NOMO-1 treated with DMSO at 0.1 percent for 48 hours (cell line): ENCODE data around the gene CLCN7.
A peak's percentile ranks its signal among the peaks of the same experiment; 100 is the strongest.

Experiments used
- DNase-seq: peaks from one replicate; lab custom pipeline; 2025; ENCODE audit not compliant: unreplicated experiment; lab: John Stamatoyannopoulos, UW

CLCN7 gene, protein sequence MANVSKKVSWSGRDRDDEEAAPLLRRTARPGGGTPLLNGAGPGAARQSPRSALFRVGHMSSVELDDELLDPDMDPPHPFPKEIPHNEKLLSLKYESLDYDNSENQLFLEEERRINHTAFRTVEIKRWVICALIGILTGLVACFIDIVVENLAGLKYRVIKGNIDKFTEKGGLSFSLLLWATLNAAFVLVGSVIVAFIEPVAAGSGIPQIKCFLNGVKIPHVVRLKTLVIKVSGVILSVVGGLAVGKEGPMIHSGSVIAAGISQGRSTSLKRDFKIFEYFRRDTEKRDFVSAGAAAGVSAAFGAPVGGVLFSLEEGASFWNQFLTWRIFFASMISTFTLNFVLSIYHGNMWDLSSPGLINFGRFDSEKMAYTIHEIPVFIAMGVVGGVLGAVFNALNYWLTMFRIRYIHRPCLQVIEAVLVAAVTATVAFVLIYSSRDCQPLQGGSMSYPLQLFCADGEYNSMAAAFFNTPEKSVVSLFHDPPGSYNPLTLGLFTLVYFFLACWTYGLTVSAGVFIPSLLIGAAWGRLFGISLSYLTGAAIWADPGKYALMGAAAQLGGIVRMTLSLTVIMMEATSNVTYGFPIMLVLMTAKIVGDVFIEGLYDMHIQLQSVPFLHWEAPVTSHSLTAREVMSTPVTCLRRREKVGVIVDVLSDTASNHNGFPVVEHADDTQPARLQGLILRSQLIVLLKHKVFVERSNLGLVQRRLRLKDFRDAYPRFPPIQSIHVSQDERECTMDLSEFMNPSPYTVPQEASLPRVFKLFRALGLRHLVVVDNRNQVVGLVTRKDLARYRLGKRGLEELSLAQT

GRCh38 chr16:1474796-1475551 is at the start of gene CLCN7:
TSS of gene CLCN7 (minus strand) at chr16:1475028. CDS start at chr16:1474974, 54 bp downstream.
- peak; percentile 79 for DNase-seq

- no peak for DNase-seq
Measured at GRCh38 chr16:1524366-1524765, 49.5 kb upstream of the CLCN7 start.

DNA sequence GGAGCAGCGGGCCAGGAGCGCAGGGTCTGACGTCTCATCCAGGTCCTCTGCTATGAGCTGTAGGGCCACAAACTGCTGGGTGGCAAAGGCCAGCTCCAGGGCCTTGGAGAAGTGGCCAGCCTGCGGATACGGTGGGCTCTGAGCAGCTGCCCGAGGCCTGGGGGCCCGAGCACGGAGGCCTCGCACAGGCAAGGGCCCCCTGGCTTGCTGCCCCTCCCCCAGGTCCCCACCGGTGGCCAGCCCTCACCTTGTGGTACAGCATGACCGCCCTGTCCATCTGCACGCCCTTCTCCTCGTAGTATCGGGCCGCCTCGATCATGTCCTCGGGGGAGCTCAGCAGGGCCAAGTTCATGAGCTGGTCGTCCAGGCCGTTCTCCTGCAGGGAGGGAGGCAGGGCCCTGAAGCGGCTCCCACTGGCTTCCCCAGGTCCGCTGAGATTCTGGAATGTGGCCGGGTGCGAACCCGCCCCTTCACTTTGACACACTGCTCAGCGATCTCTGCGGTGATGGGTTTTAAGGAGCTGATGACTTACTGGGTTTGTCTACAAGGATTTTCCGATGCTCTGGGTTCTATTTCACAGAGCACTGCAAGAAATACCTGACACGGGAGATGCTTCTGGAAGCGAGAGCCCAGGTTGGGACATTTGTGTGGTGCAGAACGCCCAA is 48.9 kb upstream of the CLCN7 start:
- DNase-seq: no peak

- no peak for DNase-seq
Measured at GRCh38 chr16:1520461-1520860, 45.6 kb upstream of the CLCN7 start.

DNA sequence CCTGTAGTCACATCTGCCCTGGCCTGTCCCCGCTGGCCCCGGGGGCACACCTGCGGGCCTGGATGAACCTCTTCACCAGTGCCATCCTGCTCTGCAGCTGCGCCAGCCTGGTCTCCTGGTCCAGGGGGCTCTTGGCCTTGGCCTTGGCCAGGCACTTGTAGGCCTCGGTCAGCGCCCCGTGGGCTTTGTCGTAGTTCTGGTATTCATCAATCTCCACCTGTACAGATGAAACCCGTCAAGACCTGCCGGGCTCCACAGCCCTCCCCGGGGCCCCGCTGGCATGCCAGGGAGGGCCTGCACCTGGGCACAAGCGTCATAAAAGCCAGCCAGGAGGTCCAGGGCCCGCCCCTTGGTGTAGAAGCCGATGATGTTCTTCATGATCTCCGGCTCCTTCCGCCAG is 45.0 kb upstream of the CLCN7 start:
- no peak for DNase-seq

- DNase-seq: no peak
Measured at GRCh38 chr16:1518626-1519135, 43.9 kb upstream of the CLCN7 start.

DNA sequence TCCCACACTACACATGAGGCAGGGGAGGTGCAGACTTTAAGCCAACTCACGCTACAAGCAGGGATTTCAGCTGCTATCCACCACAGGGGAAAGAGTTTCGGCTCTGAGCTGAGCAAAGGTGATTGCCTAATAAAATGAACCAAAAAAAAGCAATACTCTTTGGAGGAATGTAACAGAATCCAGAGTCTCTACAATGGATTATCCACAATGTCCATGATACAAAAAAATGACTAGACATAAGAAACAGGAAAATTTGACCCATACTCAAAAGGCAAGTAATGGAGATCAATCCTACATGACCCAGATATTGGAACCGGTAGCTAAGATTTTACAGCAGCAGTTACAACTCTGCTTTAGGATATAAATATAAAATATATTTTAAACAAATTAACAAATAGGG is 39.7 kb upstream of the CLCN7 start:
- DNase-seq: no peak

- DNase-seq: no peak
Measured at GRCh38 chr16:1512774-1513173, 37.9 kb upstream of the CLCN7 start.

DNA sequence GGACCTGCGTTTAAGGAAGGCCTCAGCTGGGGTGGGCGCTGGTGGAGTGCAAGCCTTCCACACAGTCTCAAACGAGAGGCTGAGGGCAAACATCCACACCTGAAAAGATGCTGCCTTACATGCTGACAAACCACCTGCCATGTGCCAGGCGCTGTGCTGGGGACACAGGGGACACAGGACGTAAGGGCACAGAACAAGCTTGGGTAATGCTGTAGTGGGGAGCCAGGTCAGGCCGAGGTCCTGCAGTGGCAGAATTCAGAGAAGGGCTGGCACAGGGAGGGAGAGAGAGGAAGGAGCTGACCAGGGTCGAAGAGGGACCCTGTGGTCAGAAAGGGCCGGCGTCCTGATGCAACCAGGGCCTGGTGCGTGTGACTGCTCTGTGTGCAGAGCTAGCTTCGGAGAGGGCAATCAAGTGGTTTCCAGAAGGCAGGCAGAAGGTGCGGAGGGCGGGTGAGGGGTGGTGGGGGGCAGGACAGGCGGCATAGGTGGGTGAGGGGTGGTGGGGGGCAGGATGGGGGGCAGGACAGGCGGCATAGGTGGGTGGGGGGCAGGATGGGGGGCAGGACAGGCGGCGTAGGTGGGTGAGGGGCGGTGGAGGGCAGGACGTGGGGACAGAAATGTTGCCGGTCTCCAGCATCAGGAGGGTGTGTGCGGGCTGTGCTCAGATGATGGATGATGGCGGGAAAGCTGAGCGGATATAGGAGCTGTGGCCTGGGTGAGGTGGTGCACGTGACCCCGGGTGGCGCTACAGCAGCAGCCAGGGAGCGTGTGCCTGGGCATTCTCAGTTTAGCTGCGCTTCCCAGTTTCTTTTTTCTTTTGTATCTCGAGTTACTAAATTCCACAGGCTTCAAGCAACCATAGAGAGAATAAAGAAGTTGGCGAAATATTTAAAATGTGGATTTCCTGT is 37.1 kb upstream of the CLCN7 start:
- no peak for DNase-seq

DNA sequence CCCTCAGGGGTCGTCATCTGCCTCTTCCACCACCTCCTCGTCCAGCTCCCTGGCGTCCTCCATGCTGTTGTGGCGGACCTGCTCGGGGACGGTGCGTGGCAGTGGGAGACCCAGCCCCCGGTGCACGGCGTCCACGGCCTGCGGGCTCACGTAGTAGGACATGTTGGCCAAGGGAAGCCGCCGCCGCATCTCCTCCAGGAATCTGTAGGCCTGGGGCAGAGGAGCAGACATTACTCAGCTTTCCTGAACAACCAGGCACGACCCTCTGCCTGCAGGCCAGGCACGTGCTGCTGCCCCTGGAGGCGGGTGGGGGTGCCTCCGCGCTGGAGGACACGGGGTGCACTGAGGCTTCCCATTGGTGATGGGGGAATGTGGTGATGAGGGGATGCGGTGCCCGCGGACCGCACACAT is 36.1 kb upstream of the CLCN7 start:
- DNase-seq: no peak

DNA sequence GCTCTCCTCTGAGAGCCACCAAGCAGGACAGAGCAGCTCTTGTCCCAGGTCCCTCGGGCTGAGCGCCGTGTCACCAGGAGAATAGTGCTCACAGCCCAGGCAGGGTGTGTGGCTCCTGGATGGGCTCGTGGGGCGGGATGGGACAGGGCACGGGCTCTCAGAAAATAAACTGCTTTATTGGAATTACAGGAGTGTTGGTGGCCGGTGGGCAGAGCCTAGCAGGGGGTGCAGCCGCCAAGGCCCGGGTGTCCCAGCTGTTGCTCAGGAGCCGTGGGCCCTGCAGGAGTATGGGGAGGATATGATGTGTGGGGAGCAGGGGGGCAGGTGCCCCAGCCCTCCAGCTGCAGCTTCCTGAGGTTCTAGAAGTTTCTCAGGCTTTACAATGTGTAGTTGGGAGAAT is 35.4 kb upstream of the CLCN7 start:
- no peak for DNase-seq

DNA sequence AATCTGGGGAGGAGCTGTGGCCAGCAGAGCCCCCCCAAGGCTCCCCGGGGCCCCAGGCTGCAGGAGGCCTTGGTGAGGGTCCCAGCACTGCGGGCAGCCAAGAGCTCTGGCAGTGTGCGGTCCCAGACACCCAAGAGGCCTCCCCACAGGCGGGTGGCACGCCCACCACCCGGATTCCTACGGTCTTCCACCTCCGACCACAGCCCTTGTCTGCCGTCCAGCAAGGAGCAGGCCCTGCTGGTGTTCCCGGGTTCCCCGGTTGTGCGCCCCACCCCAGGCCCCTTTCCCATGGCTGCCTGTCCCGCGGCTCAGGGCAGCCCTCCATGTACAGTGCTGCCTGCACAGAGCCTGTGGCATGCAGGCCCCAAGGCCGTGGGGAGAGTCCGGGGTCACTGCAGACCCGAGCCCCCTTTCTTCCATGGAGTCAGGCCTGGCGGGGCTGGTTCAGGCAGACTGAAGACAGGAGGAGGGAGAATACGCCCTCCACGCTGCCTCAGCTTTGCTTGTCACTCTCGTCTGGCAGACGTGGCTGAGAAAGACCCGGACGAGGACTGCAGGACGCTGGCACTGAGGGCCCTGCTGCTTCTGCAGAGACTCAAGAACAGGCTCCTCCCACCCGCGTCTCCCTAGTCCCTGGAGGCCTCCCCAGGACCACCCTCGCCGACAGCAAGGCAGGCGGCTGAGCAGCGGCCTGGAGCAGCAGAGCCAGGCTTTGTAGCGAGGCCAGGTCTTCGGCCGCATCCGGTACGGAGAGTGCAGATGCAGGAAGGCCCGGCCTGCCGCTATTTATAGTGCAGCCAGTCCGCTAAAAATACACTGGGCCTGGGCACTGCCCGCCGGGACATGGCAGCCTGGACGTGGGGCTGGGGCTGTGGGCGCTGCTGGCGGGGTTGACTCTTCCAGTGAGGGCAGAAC is 34.7 kb upstream of the CLCN7 start:
- no peak for DNase-seq

DNA sequence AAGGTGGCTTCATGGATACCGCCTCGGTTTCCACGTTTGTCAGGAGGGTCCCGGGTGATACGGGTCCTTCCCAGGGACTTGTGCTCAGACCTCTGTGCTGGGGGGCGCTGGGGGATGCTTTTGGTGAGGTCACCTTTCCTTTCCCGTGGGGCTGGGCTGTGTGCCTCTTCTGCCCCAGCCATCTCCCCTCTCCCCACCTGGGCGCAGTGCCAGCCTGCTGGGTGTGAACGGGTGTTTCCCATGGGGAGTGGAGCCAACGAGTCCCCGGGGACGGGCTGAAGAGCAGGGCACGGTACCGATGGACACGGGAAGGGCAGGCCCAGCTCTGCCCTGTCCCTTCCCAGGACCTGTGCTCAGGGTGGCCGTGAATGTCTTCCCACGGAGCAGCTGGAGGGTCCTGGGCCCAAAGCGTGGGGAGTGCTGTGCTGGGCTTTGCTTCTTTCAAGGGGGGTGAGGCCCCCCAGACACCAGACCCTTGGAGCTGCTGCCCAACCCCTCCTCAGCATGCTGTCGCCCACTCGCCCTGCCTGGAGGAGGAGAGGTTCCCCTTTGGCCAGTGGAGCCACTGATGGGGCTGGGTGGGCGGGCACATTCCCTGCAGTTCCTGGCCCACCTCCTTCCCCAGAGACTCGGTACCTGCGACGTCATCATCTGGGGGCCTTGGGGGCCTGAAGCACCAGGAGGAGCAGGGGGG is 33.8 kb upstream of the CLCN7 start:
- no peak for DNase-seq

DNA sequence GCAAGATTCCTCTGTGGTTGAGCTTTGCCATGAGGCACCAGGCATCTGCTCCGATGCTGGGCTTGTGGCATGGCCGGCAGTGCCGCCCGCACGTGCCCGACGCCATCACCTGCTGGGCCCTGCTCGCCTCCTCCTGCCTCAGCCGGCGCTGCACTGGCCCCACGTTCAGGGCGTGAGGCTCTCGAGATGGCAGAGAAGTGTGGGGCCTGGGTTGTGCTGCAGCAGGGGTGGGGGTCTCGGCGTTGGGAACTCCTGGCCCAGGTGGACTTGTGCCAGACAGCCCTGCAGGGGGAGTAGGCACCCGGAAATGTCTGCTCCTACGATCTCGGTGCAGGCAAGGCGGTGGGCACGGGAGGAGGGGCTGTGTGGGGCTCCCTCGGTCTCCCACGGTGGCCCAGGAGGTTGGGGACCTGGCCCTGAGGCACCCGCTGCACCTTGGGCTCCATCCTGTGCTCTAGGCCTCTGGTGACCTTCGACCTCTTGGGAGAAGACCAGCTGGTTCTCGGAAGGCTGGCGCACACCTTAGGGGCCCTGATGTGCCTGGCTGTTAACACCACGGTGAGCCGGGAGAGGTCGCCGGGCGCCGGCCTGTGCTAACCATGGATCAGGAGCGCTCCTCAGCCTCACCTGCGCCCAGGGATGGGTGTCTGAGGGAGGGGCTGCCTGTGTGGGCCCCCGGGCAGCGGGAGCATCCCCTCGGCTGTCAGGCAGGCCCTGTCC is 31.8 kb upstream of the CLCN7 start:
- no peak for DNase-seq

DNA sequence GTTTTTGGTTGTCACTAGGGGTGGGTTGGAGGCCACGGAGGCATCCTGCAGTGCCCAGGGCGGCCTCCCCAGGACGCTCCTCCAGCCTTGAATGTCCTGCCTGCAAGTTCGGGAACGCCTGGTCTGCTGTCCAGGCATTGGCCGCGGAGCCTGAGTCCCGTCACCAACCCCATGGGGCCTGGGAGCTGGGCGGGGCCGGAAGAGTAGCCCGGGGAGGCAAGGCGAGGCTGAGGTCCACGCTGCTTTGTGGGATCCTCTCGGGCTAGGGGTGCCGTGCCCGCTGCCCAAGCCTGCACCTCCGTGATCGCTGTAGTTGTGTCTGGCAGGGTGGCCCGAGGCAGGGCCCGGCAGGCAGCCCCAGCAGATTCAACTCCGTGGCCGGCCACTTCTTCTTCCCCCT is 31.1 kb upstream of the CLCN7 start:
- DNase-seq: no peak

DNA sequence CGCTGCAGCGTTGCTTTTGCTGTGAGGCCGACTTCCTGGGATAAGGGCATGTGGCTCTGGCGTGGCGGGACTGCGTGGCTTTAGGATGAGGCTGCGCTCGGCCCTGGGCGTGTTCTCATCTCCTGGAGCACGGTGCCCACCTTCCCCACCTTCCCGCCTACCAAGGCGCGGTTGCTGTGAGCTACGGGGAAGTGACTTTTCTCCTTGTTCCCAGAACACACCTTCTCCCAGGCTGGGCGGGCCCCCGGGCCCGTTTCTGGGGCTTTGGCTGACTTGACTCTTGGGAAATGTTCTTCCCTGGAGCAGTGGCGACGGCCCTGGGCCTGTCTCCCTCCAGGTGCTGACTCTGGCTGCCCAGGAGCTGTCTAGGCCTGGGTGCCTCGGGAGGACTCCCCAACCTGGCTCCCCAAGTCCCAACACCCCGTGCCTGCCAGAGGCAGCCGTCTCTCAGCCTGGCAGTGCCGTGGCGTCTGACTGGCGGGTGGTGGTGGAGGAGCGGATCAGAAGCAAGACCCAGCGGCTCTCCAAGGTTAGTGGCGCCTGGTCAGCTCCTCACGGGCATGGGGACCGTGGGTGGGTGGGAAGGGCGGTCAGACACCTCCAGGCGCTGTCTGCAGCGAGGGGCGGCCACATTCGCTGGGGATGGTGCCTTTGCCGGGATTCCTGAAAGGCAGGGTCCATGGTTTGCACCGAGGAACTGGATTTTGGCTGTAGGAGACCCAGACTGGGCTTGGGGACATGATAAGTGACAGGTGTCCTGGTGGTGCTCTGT is 30.4 kb upstream of the CLCN7 start:
- DNase-seq: no peak
